Measurements from ENCODE around the gene DTNBP1.

GRCh38 chr6:15682965-15683822, 20.4 kb upstream of the DTNBP1 start:
- TF ChIP-seq CTCF (IDR thresholded peaks at IDR 0.05; ENCODE audit: low read length) (no peak), EZH2 (optimal IDR thresholded peaks at IDR 0.05; ENCODE audit: low read depth, low read length) (no peak)
